Neural crest cell (in vitro differentiated cells): ENCODE results near the gene GGN. TPM values are rescaled to one million over a fixed set of nuclear protein-coding genes. Genes with fewer than 3 reads are reported as not detected.
A peak's percentile ranks its signal among the peaks of the same experiment; 100 is the strongest.
"Not testable (repeated sequence)": the region's sequence is repeated elsewhere in the genome, so short reads cannot be mapped to it uniquely, and the experiment has no call there.

ENCODE experiments used
- DNase-seq: peaks from one replicate; pipeline ENCODE4 v3.0.0; 2021; ENCODE audit warnings: low read depth, mixed read lengths, low spot score
- H3K27ac Mint-ChIP-seq: one replicate; pipeline ENCODE4 v1.8.0; 2021; ENCODE audit warnings: mild to moderate bottlenecking, mixed read lengths; ENCODE audit not compliant: unreplicated experiment
- H3K27me3 Mint-ChIP-seq: 2 replicates; pipeline ENCODE4 v1.8.0; 2021; ENCODE audit warnings: low read depth, mild to moderate bottlenecking, mixed read lengths
- H3K36me3 Mint-ChIP-seq: 2 replicates; pipeline ENCODE4 v1.8.0; 2021; ENCODE audit warnings: low read depth, mild to moderate bottlenecking, mixed read lengths
- H3K4me1 Mint-ChIP-seq: 2 replicates; pipeline ENCODE4 v1.8.0; 2021; ENCODE audit warnings: mixed read lengths
- H3K4me3 Mint-ChIP-seq: one replicate; pipeline ENCODE4 v1.8.0; 2021; ENCODE audit warnings: mild to moderate bottlenecking, mixed read lengths
- H3K9me3 Mint-ChIP-seq: 2 replicates; pipeline ENCODE4 v1.8.0; 2021; ENCODE audit warnings: mixed read lengths
- CTCF ChIP-seq: fragments of 200-600 bp; sonication (generic); conservative IDR thresholded peaks from 2 replicates; pipeline ENCODE4 v1.5.0; 2021; ENCODE audit warnings: antibody characterized with exemption, mild to moderate bottlenecking
- total RNA-seq: library from RNA; stranded (reverse); gene quantifications from 2 replicates; pipeline ENCODE4 v1.2.1, GENCODE V29; 2021

GGN gene
- total RNA-seq, 1 donor from 2014 or later: 1.4 TPM

- Mint-ChIP-seq H3K4me3 (no peak overlapping the region), H3K9me3 (no peaks in the 10 kb centered on the region), H3K36me3 (no peaks in the 10 kb centered on the region), H3K27me3 (peaks cover 33% of the 10 kb centered on the region), H3K27ac (no peak overlapping the region), H3K4me1 (no peaks in the 10 kb centered on the region)
- DNase-seq: no peak
- no peak for TF ChIP-seq CTCF
Observed at GRCh38 chr19:38367041-38367440, 20.8 kb downstream of the GGN start.

GRCh38 chr19:38362946-38363688, 24.7 kb downstream of the GGN start:
- H3K36me3 Mint-ChIP-seq, H3K9me3 Mint-ChIP-seq, H3K4me1 Mint-ChIP-seq, H3K27ac Mint-ChIP-seq, DNase-seq: not testable (repeated sequence)
- H3K4me3 Mint-ChIP-seq: peak overlapping the region; percentile 56
- H3K27me3 Mint-ChIP-seq: peaks cover 52% of the 10 kb centered on the region

- Mint-ChIP-seq H3K4me1 (peaks cover 9% of the 10 kb centered on the region), H3K27ac (no peak overlapping the region), H3K36me3 (no peaks in the 10 kb centered on the region), H3K9me3 (no peaks in the 10 kb centered on the region), H3K4me3 (peak overlapping the region; percentile 85), H3K27me3 (peaks cover 58% of the 10 kb centered on the region)
- DNase-seq: peak; percentile 63
- no peak for TF ChIP-seq CTCF
Observed at GRCh38 chr19:38362076-38362945, 25.5 kb downstream of the GGN start.

- peak; percentile 48 for TF ChIP-seq CTCF
- no peaks in the 10 kb centered on the region for H3K36me3 Mint-ChIP-seq
- H3K9me3 Mint-ChIP-seq: no peaks in the 10 kb centered on the region
- H3K4me1 Mint-ChIP-seq: peaks cover 9% of the 10 kb centered on the region
- no peak overlapping the region for H3K27ac Mint-ChIP-seq
- H3K4me3 Mint-ChIP-seq: peak overlapping the region; percentile 85
- DNase-seq: peak; percentile 65
- H3K27me3 Mint-ChIP-seq: peaks cover 61% of the 10 kb centered on the region
Observed at GRCh38 chr19:38361633-38362075, 26.2 kb downstream of the GGN start.

GRCh38 chr19:38360839-38361631, 26.8 kb downstream of the GGN start:
- DNase-seq: no peak
- Mint-ChIP-seq H3K27ac (no peak overlapping the region), H3K9me3 (no peaks in the 10 kb centered on the region), H3K27me3 (peaks cover 67% of the 10 kb centered on the region), H3K4me1 (peaks cover 9% of the 10 kb centered on the region), H3K36me3 (no peaks in the 10 kb centered on the region), H3K4me3 (peak overlapping the region; percentile 85)
- no peak for TF ChIP-seq CTCF
